Measurements from ENCODE around the gene SHISA8. TPM values are rescaled to one million over a fixed set of nuclear protein-coding genes. Genes with fewer than 3 reads are reported as not detected.
A peak's percentile ranks its signal among the peaks of the same experiment; 100 is the strongest.

The SHISA8 gene
- total RNA-seq, 2 donors from 2014 or later = 0.58 TPM; not detected in 1

GRCh38 chr22:41868556-41868955, 46.3 kb downstream of the SHISA8 start:
- H3K36me3 ChIP-seq (ENCODE audit: control insufficient read depth, insufficient read depth, low read length) = peaks cover 42% of the 10 kb centered on the region

GRCh38 chr22:41863472-41863871, 51.4 kb downstream of the SHISA8 start:
- H3K4me1 ChIP-seq (ENCODE audit: control insufficient read depth, insufficient read depth, low read length) = peaks cover 4% of the 10 kb centered on the region
- Mint-ChIP-seq H3K4me3 (no peak overlapping the region), H3K27me3 (ENCODE audit: insufficient read depth) (no peaks in the 10 kb centered on the region), H3K9me3 (no peaks in the 10 kb centered on the region), H3K36me3 (ENCODE audit: low read depth) (peaks cover 24% of the 10 kb centered on the region), H3K4me1 (peaks cover 8% of the 10 kb centered on the region), H3K27ac (peak overlapping the region; percentile 71)
- H3K9me3 ChIP-seq (ENCODE audit: control insufficient read depth, low read length) = no peaks in the 10 kb centered on the region
- TF ChIP-seq, protein P1, sequence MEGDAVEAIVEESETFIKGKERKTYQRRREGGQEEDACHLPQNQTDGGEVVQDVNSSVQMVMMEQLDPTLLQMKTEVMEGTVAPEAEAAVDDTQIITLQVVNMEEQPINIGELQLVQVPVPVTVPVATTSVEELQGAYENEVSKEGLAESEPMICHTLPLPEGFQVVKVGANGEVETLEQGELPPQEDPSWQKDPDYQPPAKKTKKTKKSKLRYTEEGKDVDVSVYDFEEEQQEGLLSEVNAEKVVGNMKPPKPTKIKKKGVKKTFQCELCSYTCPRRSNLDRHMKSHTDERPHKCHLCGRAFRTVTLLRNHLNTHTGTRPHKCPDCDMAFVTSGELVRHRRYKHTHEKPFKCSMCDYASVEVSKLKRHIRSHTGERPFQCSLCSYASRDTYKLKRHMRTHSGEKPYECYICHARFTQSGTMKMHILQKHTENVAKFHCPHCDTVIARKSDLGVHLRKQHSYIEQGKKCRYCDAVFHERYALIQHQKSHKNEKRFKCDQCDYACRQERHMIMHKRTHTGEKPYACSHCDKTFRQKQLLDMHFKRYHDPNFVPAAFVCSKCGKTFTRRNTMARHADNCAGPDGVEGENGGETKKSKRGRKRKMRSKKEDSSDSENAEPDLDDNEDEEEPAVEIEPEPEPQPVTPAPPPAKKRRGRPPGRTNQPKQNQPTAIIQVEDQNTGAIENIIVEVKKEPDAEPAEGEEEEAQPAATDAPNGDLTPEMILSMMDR (conservative IDR thresholded peaks at IDR 0.05) = no peak
- no peak overlapping the region for H3K9ac ChIP-seq (ENCODE audit: extremely low read depth, low read length, poor library complexity, severe bottlenecking)
- no peaks in the 10 kb centered on the region for H3K27me3 ChIP-seq (ENCODE audit: control insufficient read depth, insufficient read depth, low read length, poor library complexity, severe bottlenecking)
- 100% methylated on average over 2 of the region's 2 CpGs for WGBS, 2 experiments (ENCODE audit: insufficient coverage in 1 of 2, insufficient read length in 1 of 2)
- H3K36me3 ChIP-seq (ENCODE audit: control insufficient read depth, insufficient read depth, low read length) = peaks cover 26% of the 10 kb centered on the region
- H3K27ac ChIP-seq (ENCODE audit: low read depth, low read length) = no peak overlapping the region
- DNase-seq = no peak
- H3K4me3 ChIP-seq (ENCODE audit: low read length) = no peak overlapping the region

More at GRCh38 chr22:41868556-41868955, 46.3 kb downstream of the SHISA8 start:
- H3K4me1 Mint-ChIP-seq = peaks cover under 1% of the 10 kb centered on the region
- H3K9me3 Mint-ChIP-seq = no peaks in the 10 kb centered on the region
- no peaks in the 10 kb centered on the region for H3K27me3 Mint-ChIP-seq (ENCODE audit: insufficient read depth)
- no peak overlapping the region for H3K27ac ChIP-seq (ENCODE audit: low read depth, low read length)
- no peak overlapping the region for H3K9ac ChIP-seq (ENCODE audit: extremely low read depth, low read length, poor library complexity, severe bottlenecking)
- TF ChIP-seq, protein P1 (conservative IDR thresholded peaks at IDR 0.05) = no peak
- DNase-seq = no peak
- 98 to 100% methylated on average over 3 to 10 of the region's 10 CpGs for WGBS, 2 experiments (ENCODE audit: insufficient coverage in 1 of 2, insufficient read length in 1 of 2)
- no peaks in the 10 kb centered on the region for H3K9me3 ChIP-seq (ENCODE audit: control insufficient read depth, low read length)
- H3K4me3 Mint-ChIP-seq = no peak overlapping the region
- no peak overlapping the region for H3K4me3 ChIP-seq (ENCODE audit: low read length)
- H3K27me3 ChIP-seq (ENCODE audit: control insufficient read depth, insufficient read depth, low read length, poor library complexity, severe bottlenecking) = no peaks in the 10 kb centered on the region
- H3K4me1 ChIP-seq (ENCODE audit: control insufficient read depth, insufficient read depth, low read length) = no peaks in the 10 kb centered on the region
- H3K36me3 Mint-ChIP-seq (ENCODE audit: low read depth) = peaks cover 59% of the 10 kb centered on the region
- H3K27ac Mint-ChIP-seq = no peak overlapping the region

DNA sequence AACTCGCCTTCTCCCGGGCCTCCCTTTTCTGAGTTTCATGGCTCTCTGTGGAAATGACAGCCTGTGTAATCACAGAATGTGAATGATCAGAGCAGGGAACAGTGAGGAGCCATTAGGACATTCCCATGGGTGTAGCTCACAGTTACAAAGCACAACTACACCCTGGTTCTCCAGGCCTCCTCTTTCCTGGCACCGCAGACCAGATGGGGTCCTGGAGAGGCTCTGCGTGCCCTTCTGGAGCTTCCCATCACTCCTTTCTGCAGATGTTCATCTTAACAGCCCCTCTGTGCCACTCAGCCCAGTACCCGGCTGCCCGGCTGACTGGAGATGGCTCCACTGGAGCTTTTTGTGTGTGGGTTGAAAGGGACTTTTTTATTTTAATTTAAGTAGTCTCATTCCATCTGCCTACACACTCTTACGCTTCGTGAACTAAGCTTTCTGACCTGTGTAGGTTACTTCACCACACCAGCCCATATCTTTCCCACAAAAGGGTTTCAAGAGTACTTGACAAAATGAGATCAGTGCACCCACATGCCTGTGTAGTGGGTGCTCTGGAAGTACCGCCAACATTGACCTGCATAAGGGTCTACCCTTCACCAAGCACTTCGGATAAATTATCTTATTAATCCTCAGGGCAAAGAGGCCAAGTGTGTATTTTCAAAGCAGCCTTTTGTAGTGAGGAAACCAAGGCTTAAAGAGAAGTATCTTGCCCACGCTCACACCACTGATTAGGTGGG, 52.2 kb downstream of the SHISA8 start:
- no peaks in the 10 kb centered on the region for H3K9me3 ChIP-seq (ENCODE audit: control insufficient read depth, low read length)
- Mint-ChIP-seq H3K4me1 (peaks cover 9% of the 10 kb centered on the region), H3K4me3 (no peak overlapping the region), H3K27ac (peak overlapping the region; percentile 71), H3K27me3 (ENCODE audit: insufficient read depth) (no peaks in the 10 kb centered on the region), H3K9me3 (no peaks in the 10 kb centered on the region), H3K36me3 (ENCODE audit: low read depth) (peaks cover 17% of the 10 kb centered on the region)
- H3K9ac ChIP-seq (ENCODE audit: extremely low read depth, low read length, poor library complexity, severe bottlenecking) = peak overlapping the region; percentile 11
- H3K27ac ChIP-seq (ENCODE audit: low read depth, low read length) = peak overlapping the region; percentile 47
- H3K27me3 ChIP-seq (ENCODE audit: control insufficient read depth, insufficient read depth, low read length, poor library complexity, severe bottlenecking) = no peaks in the 10 kb centered on the region
- peaks cover 4% of the 10 kb centered on the region for H3K4me1 ChIP-seq (ENCODE audit: control insufficient read depth, insufficient read depth, low read length)
- DNase-seq = no peak
- H3K36me3 ChIP-seq (ENCODE audit: control insufficient read depth, insufficient read depth, low read length) = peaks cover 25% of the 10 kb centered on the region
- 92 to 100% methylated on average over 3 to 11 of the region's 11 CpGs for WGBS, 2 experiments (ENCODE audit: insufficient coverage in 1 of 2, insufficient read length in 1 of 2)
- TF ChIP-seq, protein P1 (conservative IDR thresholded peaks at IDR 0.05) = no peak
- H3K4me3 ChIP-seq (ENCODE audit: low read length) = no peak overlapping the region

Measured in endodermal cell (in vitro differentiated cells).